ENCODE data around the gene MRPS34. TPM values are rescaled to one million over a fixed set of nuclear protein-coding genes. Genes with fewer than 3 reads are reported as not detected.

MRPS34 gene
- total RNA-seq, 4 donors from 2014 or later, result 67.3 to 146 (median 98.1) TPM

DNA sequence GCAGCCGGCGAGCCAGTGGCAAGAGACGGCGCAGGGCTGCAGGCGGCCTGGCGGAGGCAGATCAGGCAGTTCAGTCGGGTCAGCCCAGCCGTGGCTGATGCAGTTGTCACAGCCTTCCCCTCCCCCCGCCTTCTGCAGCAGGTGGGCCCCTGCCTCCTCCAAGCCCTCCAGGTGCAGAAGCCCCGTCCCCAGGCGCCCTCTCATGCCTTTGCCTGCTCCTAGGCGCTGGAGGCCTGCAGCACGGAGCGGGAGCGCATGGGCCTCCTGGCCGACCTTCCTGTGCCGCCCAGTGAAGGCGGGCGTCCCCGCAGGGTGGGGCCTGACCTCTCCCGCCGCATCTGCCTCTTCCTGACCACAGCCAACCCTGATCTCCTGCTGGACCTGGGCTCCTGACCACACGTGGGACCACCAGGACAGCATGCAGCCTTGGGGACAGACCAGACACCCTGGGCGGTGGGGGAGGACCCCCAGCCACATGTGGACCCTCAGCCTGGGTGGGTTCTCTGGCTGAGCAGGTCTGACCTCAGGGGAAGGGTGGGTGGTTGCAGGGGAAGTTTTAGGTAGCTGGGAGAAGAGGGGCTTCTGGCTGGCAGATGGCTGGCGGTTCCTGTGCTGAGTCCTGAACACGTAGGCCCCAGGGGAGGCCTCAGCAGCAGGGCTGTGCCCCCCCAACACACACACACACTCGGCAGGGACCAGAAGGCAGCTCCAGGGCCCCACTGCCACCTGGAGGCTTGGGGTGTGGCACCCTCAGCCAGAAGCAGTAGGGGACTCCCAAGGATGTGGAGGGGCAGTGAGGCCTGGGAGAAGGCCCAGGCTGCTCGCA lies 3.1 kb upstream of the MRPS34 start:
- no peak for DNase-seq
- Histone ChIP-seq H3K9me3 (no peaks in the 10 kb centered on the region), H3K27me3 (no peaks in the 10 kb centered on the region), H3K27ac (no peak overlapping the region), H3K4me1 (peaks cover 24 to 28% of the 10 kb centered on the region in 2 donors), H3K36me3 (peaks cover 23 to 26% of the 10 kb centered on the region in 2 donors), H3K4me3 (replicated peaks in 1 of 3) (no peak overlapping the region)
- intact Hi-C loops (cut with DNase I), result no loop called here
- 89% methylated on average over 19 to 25 of the region's 28 CpGs for WGBS, 2 donors
- TF ChIP-seq, protein P1, sequence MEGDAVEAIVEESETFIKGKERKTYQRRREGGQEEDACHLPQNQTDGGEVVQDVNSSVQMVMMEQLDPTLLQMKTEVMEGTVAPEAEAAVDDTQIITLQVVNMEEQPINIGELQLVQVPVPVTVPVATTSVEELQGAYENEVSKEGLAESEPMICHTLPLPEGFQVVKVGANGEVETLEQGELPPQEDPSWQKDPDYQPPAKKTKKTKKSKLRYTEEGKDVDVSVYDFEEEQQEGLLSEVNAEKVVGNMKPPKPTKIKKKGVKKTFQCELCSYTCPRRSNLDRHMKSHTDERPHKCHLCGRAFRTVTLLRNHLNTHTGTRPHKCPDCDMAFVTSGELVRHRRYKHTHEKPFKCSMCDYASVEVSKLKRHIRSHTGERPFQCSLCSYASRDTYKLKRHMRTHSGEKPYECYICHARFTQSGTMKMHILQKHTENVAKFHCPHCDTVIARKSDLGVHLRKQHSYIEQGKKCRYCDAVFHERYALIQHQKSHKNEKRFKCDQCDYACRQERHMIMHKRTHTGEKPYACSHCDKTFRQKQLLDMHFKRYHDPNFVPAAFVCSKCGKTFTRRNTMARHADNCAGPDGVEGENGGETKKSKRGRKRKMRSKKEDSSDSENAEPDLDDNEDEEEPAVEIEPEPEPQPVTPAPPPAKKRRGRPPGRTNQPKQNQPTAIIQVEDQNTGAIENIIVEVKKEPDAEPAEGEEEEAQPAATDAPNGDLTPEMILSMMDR (IDR thresholded peaks at IDR 0.05), result no peak
- TF ChIP-seq POLR2A (IDR thresholded peaks at IDR 0.05), result no peak

GRCh38 chr16:1775006-1775845 lies 2.3 kb upstream of the MRPS34 start:
- DNase-seq, result no peak
- no peak overlapping the region for H3K4me3 ChIP-seq (replicated peaks in 1 of 3)
- H3K27me3 ChIP-seq, result no peaks in the 10 kb centered on the region
- intact Hi-C loops (cut with DNase I), result no loop called here
- H3K27ac ChIP-seq, result no peak overlapping the region
- peaks cover 20% of the 10 kb centered on the region in 2 donors for H3K36me3 ChIP-seq
- WGBS, 2 donors, result 91 to 94% methylated on average over 7 to 19 of the region's 30 CpGs
- peaks cover 23 to 27% of the 10 kb centered on the region in 2 donors for H3K4me1 ChIP-seq
- no peaks in the 10 kb centered on the region for H3K9me3 ChIP-seq
- no peak for TF ChIP-seq POLR2A (IDR thresholded peaks at IDR 0.05)
- TF ChIP-seq, protein P1 (IDR thresholded peaks at IDR 0.05), result no peak

DNA sequence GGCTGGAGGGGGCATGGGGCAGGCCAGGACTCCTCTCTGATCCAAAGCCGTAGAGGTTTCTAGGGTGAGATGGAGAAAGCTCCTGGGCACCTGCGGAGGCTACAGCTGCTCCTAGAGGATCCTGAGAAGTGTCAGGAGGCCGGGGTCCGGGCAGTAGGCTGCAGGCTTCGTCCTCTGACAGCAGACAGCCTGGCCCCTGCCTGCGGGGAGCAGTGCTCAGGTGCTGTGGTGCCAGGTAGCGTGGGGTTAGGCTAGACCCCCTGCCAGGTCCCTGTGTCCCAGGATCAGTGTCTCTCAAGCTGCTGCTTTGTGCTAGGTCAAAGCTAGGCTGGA lies 1.5 kb upstream of the MRPS34 start:
- intact Hi-C loops (cut with DNase I), result no loop called here
- no peaks in the 10 kb centered on the region for H3K9me3 ChIP-seq
- TF ChIP-seq, protein P1 (IDR thresholded peaks at IDR 0.05), result no peak
- TF ChIP-seq POLR2A (IDR thresholded peaks at IDR 0.05), result no peak
- DNase-seq, result no peak
- peak overlapping the region in 1 of 3 donors; percentile 86 for H3K4me3 ChIP-seq (replicated peaks in 1 of 3)
- peaks cover 23 to 26% of the 10 kb centered on the region in 2 donors for H3K4me1 ChIP-seq
- WGBS, 2 donors, result 86 to 90% methylated on average over 4 to 6 of the region's 7 CpGs
- H3K27me3 ChIP-seq, result no peaks in the 10 kb centered on the region
- H3K36me3 ChIP-seq, result peaks cover 20% of the 10 kb centered on the region in 2 donors
- peak overlapping the region in 1 of 3 donors; percentile 83 for H3K27ac ChIP-seq

DNA sequence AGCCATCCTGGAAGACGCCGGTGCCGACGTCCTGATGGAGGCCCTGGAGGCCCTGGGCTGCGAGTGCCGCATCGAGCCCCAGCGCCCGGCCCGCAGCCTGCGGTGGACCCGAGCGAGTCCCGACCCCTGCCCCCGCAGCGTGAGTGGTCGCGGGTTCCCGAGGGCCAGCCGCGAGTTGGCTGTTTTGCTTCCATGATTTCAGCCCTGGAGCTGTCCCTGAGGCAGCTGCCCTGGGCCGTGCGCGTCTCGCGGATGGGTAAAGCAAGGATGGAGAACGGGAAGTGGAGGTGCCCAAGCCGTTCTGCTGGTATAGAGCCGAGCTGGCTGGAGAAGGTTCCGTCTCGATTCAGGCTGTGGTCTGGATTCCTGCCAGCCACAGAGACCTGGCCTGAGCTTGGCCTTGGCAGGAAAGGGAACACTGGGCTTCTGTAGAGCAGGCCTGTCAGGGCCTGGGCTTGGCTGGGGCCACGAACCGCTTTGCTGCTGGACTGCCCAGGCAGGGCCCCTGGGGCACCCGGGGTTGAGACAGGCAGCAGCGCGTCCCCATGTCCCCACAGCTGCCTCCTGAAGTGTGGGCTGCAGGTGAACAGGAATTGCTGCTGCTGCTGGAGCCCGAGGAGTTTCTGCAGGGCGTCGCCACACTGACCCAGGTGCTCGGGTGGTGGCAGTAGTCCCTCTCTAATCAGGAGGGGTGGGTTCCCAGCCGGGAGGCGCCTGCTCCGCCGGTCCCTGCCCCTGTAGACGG lies 941 bp upstream of the MRPS34 start:
- Histone ChIP-seq H3K9me3 (no peaks in the 10 kb centered on the region), H3K4me3 (replicated peaks in 1 of 3) (peak overlapping the region; percentile 85 to 86 (median 86)), H3K27me3 (no peaks in the 10 kb centered on the region), H3K27ac (peak overlapping the region in 2 of 3 donors; percentile 83 to 91), H3K4me1 (peaks cover 23 to 26% of the 10 kb centered on the region in 2 donors), H3K36me3 (peaks cover 20% of the 10 kb centered on the region in 2 donors)
- intact Hi-C loops (cut with DNase I), result no loop called here
- TF ChIP-seq POLR2A (IDR thresholded peaks at IDR 0.05), result no peak
- TF ChIP-seq, protein P1 (IDR thresholded peaks at IDR 0.05), result no peak
- peak in 1 of 2 donors; percentile 55 for DNase-seq
- 27 to 80% methylated on average over 2 to 28 of the region's 45 CpGs for WGBS, 2 donors
